ES-I3 (cell line): ENCODE measurements around the gene PCYOX1L.
A peak's percentile ranks its signal among the peaks of the same experiment; 100 is the strongest.

Experiments used
- H3K36me3 ChIP-seq: 2 replicates; pipeline ENCODE4 v1.6.1; 2013; ENCODE audit warnings: mild to moderate bottlenecking, low read length, control low read depth, moderate library complexity; ENCODE audit not compliant: insufficient read depth
- H3K4me1 ChIP-seq: 2 replicates; pipeline ENCODE4 v1.6.1; 2013; ENCODE audit warnings: mild to moderate bottlenecking, control low read depth, low read length; ENCODE audit not compliant: insufficient read depth
- H3K9ac ChIP-seq: 2 replicates; pipeline ENCODE4 v1.6.1; 2013; ENCODE audit warnings: low read depth, mild to moderate bottlenecking, low read length, moderate library complexity
- H3K9me3 ChIP-seq: 2 replicates; pipeline ENCODE4 v1.6.1; 2013; ENCODE audit warnings: mild to moderate bottlenecking, low read length, moderate library complexity; ENCODE audit not compliant: control insufficient read depth, insufficient read depth

Gene PCYOX1L

GRCh38 chr5:149348518-149348917 is 9.3 kb upstream of the PCYOX1L start:
- Histone ChIP-seq H3K9ac (no peak overlapping the region), H3K9me3 (no peaks in the 10 kb centered on the region), H3K4me1 (no peaks in the 10 kb centered on the region), H3K36me3 (peaks cover 40% of the 10 kb centered on the region)

GRCh38 chr5:149349382-149349781 is 8.5 kb upstream of the PCYOX1L start:
- Histone ChIP-seq H3K9me3 (no peaks in the 10 kb centered on the region), H3K4me1 (no peaks in the 10 kb centered on the region), H3K9ac (no peak overlapping the region), H3K36me3 (peaks cover 40% of the 10 kb centered on the region)

- Histone ChIP-seq H3K9ac (no peak overlapping the region), H3K36me3 (peaks cover 42% of the 10 kb centered on the region), H3K9me3 (no peaks in the 10 kb centered on the region), H3K4me1 (no peaks in the 10 kb centered on the region)
Measured at GRCh38 chr5:149352169-149352568, 5.7 kb upstream of the PCYOX1L start.

GRCh38 chr5:149353911-149354310 is 3.9 kb upstream of the PCYOX1L start:
- Histone ChIP-seq H3K4me1 (no peaks in the 10 kb centered on the region), H3K9me3 (no peaks in the 10 kb centered on the region), H3K36me3 (peaks cover 29% of the 10 kb centered on the region), H3K9ac (no peak overlapping the region)

GRCh38 chr5:149355688-149356087 is 2.2 kb upstream of the PCYOX1L start:
- Histone ChIP-seq H3K36me3 (peaks cover 17% of the 10 kb centered on the region), H3K4me1 (no peaks in the 10 kb centered on the region)

GRCh38 chr5:149356391-149356790 is 1.5 kb upstream of the PCYOX1L start:
- Histone ChIP-seq H3K36me3 (peaks cover 10% of the 10 kb centered on the region), H3K9ac (no peak overlapping the region), H3K9me3 (no peaks in the 10 kb centered on the region), H3K4me1 (no peaks in the 10 kb centered on the region)

More at GRCh38 chr5:149355688-149356087, 2.2 kb upstream of the PCYOX1L start:
- Histone ChIP-seq H3K9me3 (no peaks in the 10 kb centered on the region), H3K9ac (no peak overlapping the region)

GRCh38 chr5:149358294-149358651 is 427 bp downstream of the PCYOX1L start:
- H3K36me3 ChIP-seq: peaks cover 2% of the 10 kb centered on the region; the same call in 1 of the 2 replicates
- no peaks in the 10 kb centered on the region for H3K9me3 ChIP-seq
- H3K9ac ChIP-seq: peak overlapping the region; percentile 61
- H3K4me1 ChIP-seq: no peaks in the 10 kb centered on the region

GRCh38 chr5:149358868-149359495 is 1.1 kb downstream of the PCYOX1L start:
- no peaks in the 10 kb centered on the region for H3K9me3 ChIP-seq
- H3K4me1 ChIP-seq: no peaks in the 10 kb centered on the region
- no peak overlapping the region; the same call in 1 of the 2 replicates for H3K9ac ChIP-seq
- H3K36me3 ChIP-seq: peaks cover 2% of the 10 kb centered on the region; the same call in 1 of the 2 replicates

GRCh38 chr5:149360272-149360671 is 2.4 kb downstream of the PCYOX1L start:
- H3K9ac ChIP-seq: no peak overlapping the region
- no peaks in the 10 kb centered on the region for H3K4me1 ChIP-seq
- H3K9me3 ChIP-seq: no peaks in the 10 kb centered on the region
- peaks cover 2% of the 10 kb centered on the region; the same call in 1 of the 2 replicates for H3K36me3 ChIP-seq

GRCh38 chr5:149362541-149362940 is 4.7 kb downstream of the PCYOX1L start:
- Histone ChIP-seq H3K4me1 (peaks cover 3% of the 10 kb centered on the region; the same call in 1 of the 2 replicates), H3K36me3 (no peaks in the 10 kb centered on the region), H3K9ac (no peak overlapping the region), H3K9me3 (no peaks in the 10 kb centered on the region)

GRCh38 chr5:149363358-149363757 is 5.5 kb downstream of the PCYOX1L start:
- H3K9me3 ChIP-seq: no peaks in the 10 kb centered on the region
- H3K4me1 ChIP-seq: peaks cover 3% of the 10 kb centered on the region; the same call in 1 of the 2 replicates
- H3K36me3 ChIP-seq: no peaks in the 10 kb centered on the region
- H3K9ac ChIP-seq: no peak overlapping the region

- peaks cover 3% of the 10 kb centered on the region; the same call in 1 of the 2 replicates for H3K4me1 ChIP-seq
- no peak overlapping the region for H3K9ac ChIP-seq
- no peaks in the 10 kb centered on the region for H3K36me3 ChIP-seq
Measured at GRCh38 chr5:149363936-149364335, 6.1 kb downstream of the PCYOX1L start.

GRCh38 chr5:149364719-149365118 is 6.9 kb downstream of the PCYOX1L start:
- Histone ChIP-seq H3K4me1 (peaks cover 3% of the 10 kb centered on the region; the same call in 1 of the 2 replicates), H3K9me3 (no peaks in the 10 kb centered on the region), H3K9ac (no peak overlapping the region), H3K36me3 (no peaks in the 10 kb centered on the region)

More at GRCh38 chr5:149363936-149364335, 6.1 kb downstream of the PCYOX1L start:
- H3K9me3 ChIP-seq: no peaks in the 10 kb centered on the region

GRCh38 chr5:149365418-149365817 is 7.6 kb downstream of the PCYOX1L start:
- H3K4me1 ChIP-seq: peaks cover 3% of the 10 kb centered on the region; the same call in 1 of the 2 replicates
- no peaks in the 10 kb centered on the region for H3K9me3 ChIP-seq
- H3K36me3 ChIP-seq: no peaks in the 10 kb centered on the region
- H3K9ac ChIP-seq: no peak overlapping the region

- Histone ChIP-seq H3K9me3 (no peaks in the 10 kb centered on the region), H3K36me3 (no peaks in the 10 kb centered on the region), H3K4me1 (peaks cover 3% of the 10 kb centered on the region; the same call in 1 of the 2 replicates), H3K9ac (no peak overlapping the region)
Measured at GRCh38 chr5:149366169-149366729, 8.4 kb downstream of the PCYOX1L start.
